MM.1S (cell line): Measurements from ENCODE around the gene NAT9.

Experiments used
- DNase-seq: peaks from one replicate; pipeline ENCODE4 v3.0.0-alpha.2; 2015
- H2AFZ ChIP-seq: fragments of 300-600 bp; sonication (generic); 2 replicates; pipeline ENCODE4 v1.6.0; 2016; ENCODE audit warnings: antibody characterized with exemption, low read length
- H3F3A ChIP-seq: fragments of 300-600 bp; sonication (generic); 2 replicates; pipeline ENCODE4 v1.6.1; 2016; ENCODE audit warnings: mild to moderate bottlenecking, antibody characterized with exemption, low read length, moderate library complexity, mixed read lengths; ENCODE audit not compliant: insufficient read depth
- H3K27ac ChIP-seq: fragments of 300-600 bp; sonication (generic); 2 replicates; pipeline ENCODE4 v1.5.1; 2016; ENCODE audit warnings: mild to moderate bottlenecking, low read length
- H3K27me3 ChIP-seq: fragments of 300-600 bp; sonication (generic); replicated peaks from 2 replicates; pipeline ENCODE4 v1.6.0; 2016; ENCODE audit warnings: low read length; ENCODE audit not compliant: insufficient read depth
- H3K36me3 ChIP-seq: fragments of 300-600 bp; sonication (generic); replicated peaks from 2 replicates; pipeline ENCODE4 v1.6.1; 2016; ENCODE audit warnings: mild to moderate bottlenecking, low read length, mixed read lengths; ENCODE audit not compliant: insufficient read depth
- H3K4me1 ChIP-seq: fragments of 300-600 bp; sonication (generic); 2 replicates; pipeline ENCODE4 v1.6.1; 2016; ENCODE audit warnings: low read length, mixed read lengths
- H3K4me2 ChIP-seq: fragments of 300-600 bp; sonication (generic); 2 replicates; pipeline ENCODE4 v1.6.0; 2016; ENCODE audit warnings: low read depth, low read length
- H3K4me3 ChIP-seq: fragments of 300-600 bp; sonication (generic); 2 replicates; pipeline ENCODE4 v1.5.1; 2016; ENCODE audit warnings: low read length, mixed read lengths
- H3K79me2 ChIP-seq: fragments of 300-600 bp; sonication (generic); 2 replicates; pipeline ENCODE4 v1.6.1; 2016; ENCODE audit warnings: mixed run types, low read length, mixed read lengths
- H3K9ac ChIP-seq: fragments of 300-600 bp; sonication (generic); 2 replicates; pipeline ENCODE4 v1.6.1; 2016; ENCODE audit warnings: low read length, mixed read lengths
- H3K9me2 ChIP-seq: fragments of 300-600 bp; sonication (generic); replicated peaks from 2 replicates; pipeline ENCODE4 v1.6.1; 2016; ENCODE audit warnings: mild to moderate bottlenecking, low read length, mixed read lengths; ENCODE audit not compliant: insufficient read depth
- H3K9me3 ChIP-seq: fragments of 300-600 bp; sonication (generic); replicated peaks from 2 replicates; pipeline ENCODE4 v1.6.1; 2016; ENCODE audit warnings: mild to moderate bottlenecking, low read length, mixed read lengths; ENCODE audit not compliant: insufficient read depth
- H4K20me1 ChIP-seq: fragments of 300-600 bp; sonication (generic); 2 replicates; pipeline ENCODE4 v1.6.1; 2016; ENCODE audit warnings: mild to moderate bottlenecking, low read length, moderate library complexity, mixed read lengths; ENCODE audit not compliant: insufficient read depth
- CTCF ChIP-seq: fragments of 300-600 bp; sonication (generic); IDR thresholded peaks from 2 replicates; pipeline ENCODE4 v1.5.1; 2016; ENCODE audit warnings: antibody characterized with exemption, low read length, mixed read lengths
- EZH2 ChIP-seq: fragments of 300-600 bp; sonication (generic); optimal IDR thresholded peaks from 2 replicates; pipeline ENCODE3; 2017; ENCODE audit warnings: low read depth, mild to moderate bottlenecking, antibody characterized with exemption, low read length, mixed read lengths
- EZH2phosphoT487 ChIP-seq: fragments of 300-600 bp; sonication (generic); IDR thresholded peaks from 2 replicates; pipeline ENCODE4 v1.6.1; 2018; ENCODE audit warnings: antibody characterized with exemption, low read length

The NAT9 gene

GRCh38 chr17:74739227-74739831, 36.8 kb downstream of the NAT9 start:
- Histone ChIP-seq H3K9me2 (no peaks in the 10 kb centered on the region), H3F3A (peaks cover 29% of the 10 kb centered on the region), H3K9ac (no peak overlapping the region), H2AFZ (no peak overlapping the region), H3K4me2 (peak overlapping the region; percentile 87; the same call in 1 of the 2 replicates), H3K4me1 (peaks cover 55% of the 10 kb centered on the region), H3K9me3 (no peaks in the 10 kb centered on the region), H3K36me3 (no peaks in the 10 kb centered on the region), H4K20me1 (no peaks in the 10 kb centered on the region), H3K79me2 (peaks cover 20% of the 10 kb centered on the region), H3K4me3 (no peak overlapping the region), H3K27ac (peak overlapping the region; percentile 40; the same call in 1 of the 2 replicates), H3K27me3 (no peaks in the 10 kb centered on the region; the same call in 1 of the 2 replicates)
- DNase-seq = no peak
- TF ChIP-seq EZH2 (no peak), EZH2phosphoT487 (no peak), CTCF (no peak)

GRCh38 chr17:74738051-74738996, 37.8 kb downstream of the NAT9 start:
- Histone ChIP-seq H3K27ac (peak overlapping the region; percentile 40; the same call in 1 of the 2 replicates), H3K4me3 (peak overlapping the region; percentile 55), H3K4me1 (peaks cover 45% of the 10 kb centered on the region), H3F3A (peaks cover 29% of the 10 kb centered on the region), H3K9ac (peak overlapping the region; percentile 43), H3K4me2 (peak overlapping the region; percentile 87), H4K20me1 (no peaks in the 10 kb centered on the region), H3K27me3 (no peaks in the 10 kb centered on the region; the same call in 1 of the 2 replicates), H3K9me3 (no peaks in the 10 kb centered on the region), H3K79me2 (peaks cover 10% of the 10 kb centered on the region), H2AFZ (peak overlapping the region; percentile 79), H3K36me3 (no peaks in the 10 kb centered on the region), H3K9me2 (no peaks in the 10 kb centered on the region)
- DNase-seq = peak; percentile 74
- TF ChIP-seq EZH2phosphoT487 (no peak), EZH2 (no peak), CTCF (no peak)

- Histone ChIP-seq H3K4me2 (peak overlapping the region; percentile 87), H3K36me3 (no peaks in the 10 kb centered on the region), H3K4me1 (peaks cover 38% of the 10 kb centered on the region), H3F3A (peaks cover 22% of the 10 kb centered on the region), H3K27ac (peak overlapping the region; percentile 40; the same call in 1 of the 2 replicates), H3K4me3 (peak overlapping the region; percentile 55), H3K9me3 (no peaks in the 10 kb centered on the region), H4K20me1 (no peaks in the 10 kb centered on the region), H3K79me2 (peaks cover 6% of the 10 kb centered on the region; the same call in 1 of the 2 replicates), H2AFZ (peak overlapping the region; percentile 79), H3K9ac (peak overlapping the region; percentile 43; the same call in 1 of the 2 replicates), H3K9me2 (no peaks in the 10 kb centered on the region), H3K27me3 (no peaks in the 10 kb centered on the region; the same call in 1 of the 2 replicates)
- DNase-seq = peak; percentile 49
- peak; percentile 68 for TF ChIP-seq CTCF
- TF ChIP-seq EZH2phosphoT487 = no peak
- TF ChIP-seq EZH2 = no peak
Measured at GRCh38 chr17:74737299-74738050, 38.7 kb downstream of the NAT9 start.
